GM18517 (cell line): Measurements from ENCODE around the gene METTL14.
A peak's percentile ranks its signal among the peaks of the same experiment; 100 is the strongest.
"Not testable (repeated sequence)": the region's sequence is repeated elsewhere in the genome, so short reads cannot be mapped to it uniquely, and the experiment has no call there.

Experiments
- ATAC-seq: cut with Tn5 transposase; IDR thresholded peaks from one replicate; pipeline ENCODE4 v1.9.1; 2021; ENCODE audit warnings: mild to moderate bottlenecking, moderate library complexity; ENCODE audit not compliant: unreplicated experiment

METTL14 gene

DNA sequence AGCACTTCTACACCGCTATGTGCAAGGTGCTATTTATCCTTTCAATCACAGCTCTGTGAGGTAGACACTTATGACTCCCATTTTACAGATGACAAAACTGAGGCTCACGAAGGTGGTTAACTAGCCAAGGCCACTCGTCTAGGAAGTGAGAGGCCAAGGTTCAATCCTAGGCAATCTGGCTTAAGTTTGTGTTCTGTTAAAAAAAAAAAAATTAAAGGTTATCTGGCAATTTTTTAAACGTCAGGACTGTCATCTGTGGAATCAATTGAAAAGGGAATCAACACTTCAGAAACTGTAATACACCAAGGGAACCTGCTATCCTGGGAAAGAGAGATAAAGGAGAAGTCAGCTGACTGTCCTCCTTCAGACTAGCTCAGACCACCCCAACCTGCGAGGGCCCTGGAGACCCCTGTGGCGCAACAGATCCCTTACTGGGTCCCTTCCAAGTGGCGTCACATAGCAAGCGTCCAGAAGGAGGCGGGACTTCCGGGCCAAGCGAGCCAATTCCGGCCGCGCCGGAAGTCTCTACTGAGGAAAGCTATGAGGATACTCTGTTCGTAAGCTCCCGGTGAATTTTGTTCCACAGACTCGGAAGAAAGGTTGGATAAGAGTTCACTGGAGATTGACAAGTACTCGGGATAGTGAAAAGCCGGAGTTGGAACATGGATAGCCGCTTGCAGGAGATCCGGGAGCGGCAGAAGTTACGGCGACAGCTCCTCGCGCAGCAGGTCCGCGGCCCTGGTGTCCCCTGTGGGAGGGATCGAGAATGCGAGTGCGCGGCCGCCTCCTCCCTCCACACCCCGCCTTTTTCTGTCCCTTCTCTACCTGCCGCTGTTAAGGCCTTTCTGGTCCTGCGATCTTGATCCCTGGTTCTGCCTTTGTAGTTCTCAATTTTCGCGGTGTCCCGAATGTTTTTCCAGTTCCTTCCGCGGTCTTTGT, at the start of gene METTL14:
METTL14 (plus strand) TSS at position 520 of the 939 bp plus-strand sequence; CDS start at position 663, 143 bp downstream.
- peak; percentile 99 for ATAC-seq

DNA sequence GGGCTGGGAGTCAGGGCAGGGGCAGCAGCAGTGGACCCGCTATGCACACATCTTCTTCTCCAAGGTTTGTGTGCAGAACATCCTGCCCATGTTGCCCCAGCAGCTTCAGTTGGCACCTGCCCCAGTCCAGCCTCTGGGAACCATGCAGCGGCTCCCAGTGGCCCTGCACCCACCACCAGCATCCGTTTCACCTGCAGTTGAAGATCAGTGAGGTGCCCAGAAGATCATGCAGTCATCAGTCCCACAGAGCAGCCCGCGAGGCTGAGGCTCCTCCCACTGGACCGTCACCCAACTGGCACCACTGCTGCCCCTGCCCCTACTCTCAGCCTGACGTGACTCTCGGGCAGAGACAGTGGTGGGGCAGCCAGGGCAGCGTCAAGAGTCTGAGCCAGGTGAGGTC, 49.1 kb upstream of the METTL14 start:
- ATAC-seq, result not testable (repeated sequence)

- not testable (repeated sequence) for ATAC-seq
These were observed 20.5 kb upstream of the METTL14 start for GRCh38 chr4:118664665-118665064.

GRCh38 chr4:118669220-118669619, 16.0 kb upstream of the METTL14 start:
- not testable (repeated sequence) for ATAC-seq

DNA sequence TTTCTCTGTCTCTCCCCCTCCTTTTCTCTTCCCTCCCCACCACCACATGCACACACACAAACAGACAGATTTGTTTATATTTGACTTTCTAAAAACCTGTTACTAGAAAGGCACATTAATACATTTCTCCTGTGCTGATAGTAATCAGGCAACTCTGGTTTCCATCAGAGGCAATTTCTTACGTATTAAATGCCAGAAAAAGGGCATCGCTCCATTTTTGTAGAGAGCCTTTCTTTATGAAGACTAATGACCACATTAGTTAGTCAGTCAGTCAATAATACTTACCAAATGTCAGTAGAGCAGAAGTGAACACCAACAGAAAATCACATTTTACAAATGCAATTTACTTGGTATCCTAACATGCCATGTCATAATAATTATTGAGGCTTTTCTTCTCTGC, 14.2 kb upstream of the METTL14 start:
- not testable (repeated sequence) for ATAC-seq

DNA sequence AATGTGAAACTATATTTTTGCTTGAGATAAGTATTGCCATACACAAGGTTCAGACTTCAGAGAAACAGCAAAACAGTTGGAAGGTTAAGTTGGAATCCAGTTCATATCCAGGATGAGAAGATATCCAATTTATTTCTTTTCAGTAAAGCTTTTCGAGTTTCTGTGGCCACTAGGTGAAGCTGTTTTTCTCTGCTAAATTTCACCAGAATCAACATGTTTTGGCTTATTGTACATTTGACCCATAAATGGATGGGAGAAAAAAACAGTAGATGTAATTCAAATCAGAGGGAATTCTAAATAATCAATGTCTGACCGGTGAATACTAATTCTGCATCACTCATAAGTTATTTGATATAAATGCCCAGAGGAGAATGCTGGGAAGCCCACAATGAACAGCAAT, 9.1 kb upstream of the METTL14 start:
- no peak for ATAC-seq

DNA sequence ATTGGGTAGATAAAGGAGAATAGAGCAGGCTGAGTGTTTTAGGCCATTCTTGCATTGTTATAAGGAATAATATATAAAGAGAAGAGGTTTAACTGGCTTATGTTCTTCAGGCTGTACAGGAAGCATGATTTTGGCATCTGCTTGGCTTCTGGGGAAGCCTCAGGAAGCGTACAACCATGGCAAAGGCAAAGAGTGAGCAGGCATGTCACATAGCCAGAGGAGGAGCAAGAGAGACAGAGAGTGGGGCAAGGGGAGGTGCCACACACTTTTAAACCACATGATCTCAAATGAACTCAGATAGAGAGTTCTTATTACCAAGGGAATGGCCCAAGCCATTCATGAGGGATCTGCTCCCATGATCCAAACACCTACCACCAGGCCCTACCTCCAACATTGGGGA, 4.4 kb upstream of the METTL14 start:
- no peak for ATAC-seq

- no peak for ATAC-seq
These were observed 2.3 kb upstream of the METTL14 start for GRCh38 chr4:118682928-118683327.

DNA sequence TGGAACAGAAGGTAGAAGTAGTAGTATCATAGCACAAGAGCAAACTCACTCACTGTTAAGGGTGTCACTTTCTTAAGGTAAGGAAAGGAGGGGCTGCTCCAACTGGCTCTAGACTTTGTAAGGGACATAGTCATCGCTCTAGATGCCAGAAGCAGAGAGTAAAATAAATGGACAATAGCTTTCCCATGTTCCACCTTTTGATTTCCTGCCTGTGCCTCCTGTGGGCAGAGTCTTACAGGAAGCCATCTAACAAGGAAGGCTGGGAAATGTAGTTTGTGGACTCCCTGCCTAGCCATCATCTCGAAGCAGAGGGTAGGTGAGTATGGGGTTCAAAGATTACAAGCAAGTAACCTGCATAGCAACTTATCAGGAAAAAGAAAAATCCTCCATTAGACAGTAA, 1.7 kb upstream of the METTL14 start:
- no peak for ATAC-seq

DNA sequence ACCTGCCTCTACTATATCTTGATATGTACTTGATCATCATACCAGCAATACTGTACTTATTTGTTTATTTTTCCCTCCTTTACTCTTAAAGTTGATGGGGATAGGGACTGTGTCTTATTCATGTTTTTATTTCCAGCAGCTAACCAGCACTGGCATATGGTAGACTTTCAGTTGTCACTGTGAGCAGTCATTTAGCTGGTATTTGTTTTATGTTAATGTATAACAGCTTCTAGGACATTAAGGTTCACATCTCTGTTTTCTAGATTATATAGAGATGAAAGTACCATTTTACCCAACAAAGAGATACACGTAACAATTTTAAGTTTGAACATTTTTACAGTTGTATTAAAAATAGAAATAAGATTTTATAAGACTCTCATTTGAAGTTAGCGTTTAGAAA, 17.9 kb downstream of the METTL14 start:
- no peak for ATAC-seq

GRCh38 chr4:118711052-118711451, 25.9 kb downstream of the METTL14 start:
- no peak for ATAC-seq

DNA sequence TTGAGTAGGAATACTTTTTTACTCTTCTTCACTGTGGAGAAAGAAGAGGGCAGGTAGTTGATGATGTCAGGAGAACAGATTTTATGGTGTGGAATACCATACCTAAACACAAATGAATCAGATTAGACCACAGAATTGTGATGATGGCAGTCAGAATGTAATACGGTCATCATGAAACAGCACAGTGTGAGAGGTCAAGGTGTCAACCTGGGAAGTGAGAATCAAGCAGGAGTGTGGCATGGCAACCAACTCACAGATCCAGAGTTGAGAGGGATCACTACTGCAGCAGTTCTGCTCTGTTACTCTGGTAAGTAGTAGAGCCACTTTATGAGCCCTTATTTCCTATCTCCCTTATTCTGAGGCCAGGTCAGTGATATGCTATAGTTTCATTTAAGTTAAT, 27.7 kb downstream of the METTL14 start:
- no peak for ATAC-seq

DNA sequence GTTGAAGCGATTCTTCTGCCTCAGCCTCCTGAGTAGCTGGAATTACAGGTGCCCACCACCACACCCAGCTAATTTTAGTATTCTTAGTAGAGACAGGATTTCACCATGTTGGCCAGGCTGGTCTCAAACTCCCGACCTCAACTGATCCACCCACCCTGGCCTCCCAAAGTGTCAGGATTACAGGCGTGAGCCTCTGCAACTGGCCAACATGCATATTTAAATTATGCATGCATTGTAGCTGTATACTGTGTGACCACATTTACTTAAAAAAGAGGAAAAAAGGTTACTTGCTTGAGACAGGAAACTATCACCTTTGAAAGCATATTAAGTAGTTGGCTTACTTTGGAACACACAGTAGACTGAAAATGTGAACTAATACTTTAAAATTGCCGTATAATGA, 29.5 kb downstream of the METTL14 start:
- ATAC-seq, result no peak

- no peak for ATAC-seq
These were observed 31.1 kb downstream of the METTL14 start for GRCh38 chr4:118716304-118716703.

DNA sequence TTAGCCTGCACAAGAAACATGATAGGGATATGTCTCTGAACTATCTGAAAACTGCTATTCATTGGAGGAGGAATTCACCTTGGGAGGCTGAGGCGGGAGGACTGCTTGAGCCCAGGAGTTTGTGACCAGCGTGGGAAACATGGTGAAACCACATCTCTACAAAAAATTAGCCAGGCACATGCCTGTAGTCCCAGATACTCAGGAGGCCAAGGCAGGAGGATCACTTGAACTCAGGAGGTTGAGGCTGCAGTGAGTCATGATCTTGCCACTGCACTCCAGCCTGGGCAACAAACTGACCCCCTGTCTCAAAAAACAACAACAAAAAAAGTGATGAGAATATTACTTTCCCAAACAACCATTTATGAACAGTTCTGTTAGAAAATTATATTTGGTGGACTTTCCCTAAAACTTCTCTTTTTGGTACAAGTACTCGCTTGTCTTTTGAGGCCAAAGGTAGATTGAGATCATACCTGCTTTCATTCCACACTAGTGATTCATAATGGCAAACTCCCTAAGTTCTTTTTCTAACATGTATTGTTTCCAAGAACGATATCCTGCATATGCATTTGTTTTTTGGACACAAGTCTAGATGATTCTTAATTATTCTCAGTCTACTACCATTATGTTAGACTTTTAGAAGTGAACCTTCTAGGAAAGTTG, 33.4 kb downstream of the METTL14 start:
- no peak for ATAC-seq

DNA sequence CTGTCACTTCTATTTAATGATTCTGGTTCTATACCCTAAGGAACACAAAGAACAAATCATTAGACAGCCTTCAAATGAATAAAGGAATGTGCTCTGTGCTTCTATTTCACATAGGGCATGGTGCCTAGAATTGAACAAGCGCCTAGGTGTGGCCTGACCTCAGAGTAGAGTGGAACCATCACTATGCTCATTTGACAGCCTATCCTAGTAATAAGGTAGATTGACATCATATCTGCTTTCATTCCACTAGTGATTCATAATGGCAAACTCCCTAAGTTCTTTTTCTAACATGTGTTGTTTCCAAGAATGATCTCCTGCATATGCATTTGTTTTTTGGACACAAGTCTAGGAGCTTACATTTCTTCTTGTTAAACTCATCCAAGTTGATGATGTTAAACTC, 36.6 kb downstream of the METTL14 start:
- no peak for ATAC-seq

DNA sequence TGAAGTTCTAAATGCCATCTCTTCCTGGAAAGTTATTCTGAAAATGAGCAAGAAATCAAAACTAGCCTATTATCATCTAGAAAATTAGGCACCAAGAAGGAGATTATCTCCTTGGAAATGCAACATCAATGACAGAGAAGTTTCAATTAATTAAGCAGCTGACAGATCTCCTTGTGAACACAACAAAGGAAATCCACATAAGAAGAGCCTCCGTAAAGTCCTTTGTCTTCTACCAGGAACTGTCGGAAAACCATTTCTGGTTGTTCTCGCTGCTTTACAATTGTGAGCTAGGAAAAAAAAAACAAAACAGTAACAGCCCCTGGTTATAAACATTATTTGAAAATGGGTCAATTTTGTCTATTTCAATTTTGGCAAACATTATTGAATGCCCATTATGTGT, 38.2 kb downstream of the METTL14 start:
- no peak for ATAC-seq

GRCh38 chr4:118727360-118727759, 42.2 kb downstream of the METTL14 start:
- no peak for ATAC-seq

DNA sequence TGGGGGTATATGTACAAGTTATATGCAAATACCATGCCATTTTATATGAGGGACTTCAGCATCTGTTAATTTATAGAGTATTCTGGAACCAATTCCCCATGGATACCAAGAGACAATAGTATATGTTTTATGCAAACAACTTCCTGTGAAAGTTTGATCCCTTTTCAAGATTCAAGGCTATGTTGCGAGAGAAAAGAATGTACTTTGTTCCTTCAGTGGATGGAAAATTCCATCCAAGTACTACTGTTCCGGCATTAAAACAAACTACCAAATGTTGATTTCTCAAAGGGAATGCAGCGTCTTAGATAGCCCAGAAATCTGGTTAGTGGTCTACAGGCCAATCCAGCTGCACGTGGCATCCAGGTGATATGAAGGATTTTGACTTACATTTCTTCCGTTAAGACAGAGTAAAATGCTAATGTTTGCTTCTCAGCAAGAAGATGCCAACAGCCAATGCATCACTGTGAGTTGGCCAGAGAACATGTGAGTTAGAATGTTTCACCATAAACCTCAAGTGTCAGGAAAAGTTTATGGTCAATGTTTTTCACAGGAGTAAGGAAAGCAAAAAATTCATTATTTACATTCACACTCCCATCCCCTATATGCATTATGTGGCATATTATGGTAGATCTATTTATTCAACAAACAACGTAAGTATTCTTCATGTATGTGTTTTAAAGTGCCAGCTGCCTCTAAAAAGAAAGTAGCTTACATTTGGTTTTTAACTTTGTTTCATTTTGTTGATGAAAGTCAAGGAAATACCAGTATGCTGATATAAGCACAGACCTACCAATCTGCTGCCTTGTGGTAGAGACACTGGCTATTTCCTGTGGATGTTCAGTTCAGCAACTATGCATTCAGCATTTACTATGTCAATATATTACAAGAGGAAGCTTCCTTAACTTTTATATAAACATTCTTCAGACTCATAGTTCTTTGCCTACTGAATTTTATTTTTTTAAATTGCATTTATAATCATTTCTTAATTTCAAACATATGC, 44.4 kb downstream of the METTL14 start:
- ATAC-seq, result no peak

- no peak for ATAC-seq
These were observed 45.5 kb downstream of the METTL14 start for GRCh38 chr4:118730683-118731082.
